Smooth muscle cell of the brain vasculature (primary cell): ENCODE data around the gene DAB2IP.

Experiments used
- DNase-seq: peaks from one replicate; pipeline ENCODE4 v3.0.0-alpha.2; 2012; ENCODE audit warnings: low read depth, low spot score

The DAB2IP gene

GRCh38 chr9:121662359-121662758 is 10.9 kb downstream of the DAB2IP start:
- no peak for DNase-seq

DNA sequence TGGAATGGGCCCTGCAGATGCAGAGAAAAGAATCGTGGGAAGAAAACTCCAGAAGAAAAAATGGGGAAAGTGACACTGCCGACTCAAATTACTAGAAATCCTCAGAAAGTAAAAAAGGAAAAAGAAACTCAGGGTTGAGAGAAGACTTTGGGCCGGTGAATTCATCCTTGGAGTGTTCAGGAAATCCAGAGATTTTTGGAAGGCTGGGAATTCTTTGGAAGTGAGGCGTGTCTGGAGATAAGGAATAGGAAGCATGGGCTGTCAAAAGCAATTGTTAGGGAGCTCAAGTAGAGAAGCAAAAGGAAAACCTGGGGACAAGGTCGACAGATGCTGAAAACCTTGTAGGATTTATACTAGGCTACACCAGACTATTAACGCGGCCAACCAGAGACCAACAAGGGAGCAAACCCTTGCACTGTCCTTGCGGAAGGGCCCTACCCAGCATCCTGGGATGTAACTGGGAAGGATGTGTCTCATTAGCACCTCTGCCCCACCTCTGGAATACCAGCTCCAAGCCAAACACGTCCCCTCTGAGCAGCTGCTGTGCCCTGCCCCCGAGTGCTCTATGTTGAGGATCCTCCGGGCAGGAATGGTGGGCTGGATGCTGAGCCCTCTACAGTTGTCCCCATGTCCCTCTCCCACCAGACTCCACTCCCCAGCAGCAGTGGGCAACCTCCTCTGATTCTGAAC is 11.6 kb downstream of the DAB2IP start:
- no peak for DNase-seq

- no peak for DNase-seq
Observed at GRCh38 chr9:121663591-121663990, 12.2 kb downstream of the DAB2IP start.

DNA sequence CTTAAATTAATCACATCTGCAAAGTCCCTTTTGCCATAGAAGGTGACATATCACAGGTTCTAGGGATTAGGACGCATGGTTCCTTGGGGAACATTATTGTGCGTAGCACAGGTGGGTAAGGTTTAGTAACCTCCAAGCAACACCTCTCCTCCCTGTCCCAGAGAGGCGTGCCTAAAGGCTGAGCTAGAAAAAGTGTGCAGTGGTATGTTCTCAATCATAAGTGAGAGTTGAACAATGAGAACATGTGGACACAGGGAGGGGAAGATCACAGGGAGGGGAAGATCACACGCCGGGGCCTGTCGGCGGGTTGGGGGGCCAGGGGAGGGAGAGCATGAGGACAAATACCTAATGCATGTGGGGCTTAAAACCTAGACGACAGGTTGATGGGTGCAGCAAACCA is 14.9 kb downstream of the DAB2IP start:
- DNase-seq: no peak

GRCh38 chr9:121667214-121667613 is 15.8 kb downstream of the DAB2IP start:
- DNase-seq: no peak

- DNase-seq: no peak
Observed at GRCh38 chr9:121667890-121668289, 16.5 kb downstream of the DAB2IP start.

GRCh38 chr9:121670431-121670830 is 19.0 kb downstream of the DAB2IP start:
- no peak for DNase-seq

- no peak for DNase-seq
Observed at GRCh38 chr9:121671612-121672155, 20.2 kb downstream of the DAB2IP start.

DNA sequence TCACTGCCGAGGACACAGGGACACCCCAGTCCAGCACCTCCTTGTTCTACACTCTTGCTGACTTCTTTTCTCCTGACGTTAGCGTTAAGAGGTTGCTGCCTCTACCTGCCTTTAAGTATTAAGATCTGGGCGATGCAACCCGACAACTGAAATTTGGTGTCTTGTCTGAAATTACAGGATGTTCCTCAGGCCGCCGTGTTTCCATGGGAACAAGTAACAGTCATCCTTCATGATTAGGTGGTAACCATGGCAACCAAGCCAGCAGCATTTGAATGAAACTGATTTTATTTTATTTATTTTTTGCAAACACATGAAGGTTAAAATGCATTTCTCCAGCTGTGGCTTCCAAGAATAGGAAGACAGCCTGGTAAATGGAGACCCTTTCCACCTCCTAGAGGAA is 20.8 kb downstream of the DAB2IP start:
- DNase-seq: no peak

DNA sequence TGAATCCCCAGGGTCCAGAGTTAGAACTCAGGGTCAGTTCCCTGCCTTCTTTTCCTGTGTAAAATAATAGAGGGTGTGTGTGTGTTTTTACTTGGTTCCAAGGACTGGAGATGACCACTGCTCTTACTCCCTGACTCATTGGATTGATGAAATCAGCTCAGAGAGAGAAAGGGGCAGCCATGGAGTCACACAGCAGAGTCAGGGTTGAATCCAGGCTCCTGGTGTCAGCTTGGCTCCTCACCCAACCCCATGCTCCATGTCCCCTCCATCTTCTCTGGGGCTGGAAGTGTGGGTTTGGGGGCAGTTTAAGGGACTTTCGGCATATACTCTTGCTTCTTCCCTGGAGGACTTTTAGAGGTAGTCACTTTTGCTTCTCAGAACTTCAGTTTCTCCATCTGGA is 21.6 kb downstream of the DAB2IP start:
- no peak for DNase-seq

DNA sequence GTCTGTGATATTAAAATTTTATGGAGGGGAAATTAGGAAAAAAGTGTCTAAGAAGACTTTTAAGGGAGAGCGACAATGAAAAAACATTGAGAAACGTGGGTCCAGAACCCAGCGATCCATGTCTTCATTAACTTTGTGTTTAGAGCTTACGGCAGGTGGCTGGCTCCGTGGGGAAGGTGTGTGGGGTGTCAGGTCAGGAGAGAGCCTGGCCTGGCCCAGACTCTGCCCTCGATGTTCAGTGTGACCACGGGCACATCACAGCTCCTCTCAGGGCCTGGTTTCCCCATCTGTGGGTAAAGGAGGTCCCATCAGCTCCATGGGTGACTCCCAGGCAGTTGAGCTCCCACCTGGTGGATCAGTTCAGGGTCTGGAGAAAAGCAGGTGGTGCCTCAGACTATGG is 22.1 kb downstream of the DAB2IP start:
- DNase-seq: no peak

DNA sequence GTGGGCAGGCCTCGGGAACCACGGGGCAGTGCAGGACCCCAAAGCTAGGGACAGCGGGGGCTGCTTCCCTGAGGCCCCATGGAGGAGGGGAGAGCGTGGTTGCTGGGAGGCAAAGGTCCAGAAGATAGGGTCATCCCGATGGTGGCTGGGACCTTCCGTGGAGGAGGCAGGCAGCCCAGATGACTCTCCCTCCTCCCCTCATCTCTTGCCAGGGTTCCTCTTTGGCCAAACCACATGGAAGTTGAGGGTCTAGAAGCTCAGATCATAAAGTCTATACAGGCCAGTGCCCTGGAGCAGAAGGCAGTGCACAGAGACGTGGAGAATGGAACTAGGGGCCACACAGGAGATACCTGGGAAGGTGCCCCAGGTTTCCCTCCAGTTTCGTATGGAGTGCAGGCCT is 22.6 kb downstream of the DAB2IP start:
- no peak for DNase-seq

- no peak for DNase-seq
Observed at GRCh38 chr9:121674952-121675351, 23.5 kb downstream of the DAB2IP start.

DNA sequence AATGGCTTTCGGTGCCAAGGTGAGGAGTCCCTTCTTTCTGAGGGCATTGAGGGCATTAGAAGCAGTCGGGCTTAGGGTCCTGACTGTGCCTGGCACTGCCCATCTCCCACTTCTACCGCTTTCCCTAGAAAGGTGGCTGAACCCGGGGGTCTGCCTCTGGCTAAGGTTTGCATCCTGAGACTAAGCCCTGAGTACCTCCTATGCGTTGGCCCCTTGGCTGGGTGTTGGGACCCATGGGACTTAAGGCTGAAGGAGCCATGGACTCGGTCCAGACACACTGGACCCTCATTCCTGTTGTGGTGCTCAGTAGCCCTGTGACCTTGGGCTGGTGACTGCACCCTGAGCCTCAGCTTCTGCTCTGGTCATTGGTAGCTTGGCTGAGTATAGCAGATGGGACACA is 23.9 kb downstream of the DAB2IP start:
- DNase-seq: no peak

DNA sequence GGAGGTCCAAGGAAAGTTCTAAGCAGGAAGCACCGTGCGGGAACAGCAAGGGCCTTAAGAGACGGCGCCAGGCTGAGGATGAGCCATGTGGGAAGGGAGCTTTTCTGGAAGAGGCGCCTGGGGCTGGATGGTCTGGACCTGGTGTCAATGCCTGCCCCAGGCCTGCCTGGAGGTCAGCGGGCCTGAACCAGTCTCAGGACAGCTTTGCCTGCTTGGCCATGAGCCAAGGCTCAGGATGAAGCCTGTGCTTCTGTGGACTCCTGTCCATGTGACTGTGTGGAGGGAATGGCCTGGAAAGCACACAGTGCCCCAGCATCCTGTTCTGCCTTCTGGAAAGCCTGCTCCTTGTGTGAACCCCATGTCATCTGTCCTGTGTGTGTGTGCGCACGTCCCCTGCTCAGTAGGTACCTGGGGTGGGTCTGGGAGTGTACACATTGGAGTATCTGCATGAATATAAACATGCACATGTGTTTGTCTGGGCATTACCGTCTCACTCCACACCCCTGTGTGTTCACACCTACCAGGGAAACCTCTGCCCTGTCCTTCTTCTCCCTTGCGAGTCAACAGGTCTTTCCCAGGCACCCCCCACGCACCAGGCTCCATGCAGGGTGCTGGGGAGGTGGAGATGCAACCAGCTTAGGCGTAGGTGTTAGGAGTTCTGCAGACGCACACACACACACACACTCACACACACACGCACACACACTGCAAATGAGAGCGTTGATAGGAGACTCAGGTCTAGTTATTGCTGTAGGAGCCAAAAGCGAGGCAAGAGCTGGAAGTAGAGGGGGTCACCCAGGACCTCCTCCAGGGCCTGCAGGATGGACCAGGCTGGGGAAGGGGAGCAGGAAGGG is 24.8 kb downstream of the DAB2IP start:
- no peak for DNase-seq

DNA sequence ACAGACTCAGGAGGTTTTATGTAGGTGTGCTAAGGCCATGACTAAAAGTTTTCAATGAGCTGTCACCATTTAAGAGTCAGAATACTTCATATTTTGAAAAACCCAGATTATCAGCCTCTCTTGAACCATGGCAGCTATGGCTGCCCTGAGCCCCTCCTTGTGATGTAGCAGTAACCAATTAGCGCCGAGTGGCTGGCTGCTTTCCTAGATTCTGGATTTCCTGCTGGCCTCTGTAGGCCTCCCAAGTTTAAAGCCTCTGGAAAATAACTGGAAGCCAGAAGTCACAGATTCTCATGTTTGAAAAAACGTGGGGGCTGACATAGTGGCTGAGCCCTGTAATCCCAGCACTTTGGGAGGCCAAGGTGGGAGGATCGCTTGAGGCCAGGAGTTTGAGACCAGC is 25.5 kb downstream of the DAB2IP start:
- no peak for DNase-seq

- no peak for DNase-seq
Observed at GRCh38 chr9:121678501-121679022, 27.1 kb downstream of the DAB2IP start.

GRCh38 chr9:121679901-121680635 is 28.6 kb downstream of the DAB2IP start:
- DNase-seq: no peak

DNA sequence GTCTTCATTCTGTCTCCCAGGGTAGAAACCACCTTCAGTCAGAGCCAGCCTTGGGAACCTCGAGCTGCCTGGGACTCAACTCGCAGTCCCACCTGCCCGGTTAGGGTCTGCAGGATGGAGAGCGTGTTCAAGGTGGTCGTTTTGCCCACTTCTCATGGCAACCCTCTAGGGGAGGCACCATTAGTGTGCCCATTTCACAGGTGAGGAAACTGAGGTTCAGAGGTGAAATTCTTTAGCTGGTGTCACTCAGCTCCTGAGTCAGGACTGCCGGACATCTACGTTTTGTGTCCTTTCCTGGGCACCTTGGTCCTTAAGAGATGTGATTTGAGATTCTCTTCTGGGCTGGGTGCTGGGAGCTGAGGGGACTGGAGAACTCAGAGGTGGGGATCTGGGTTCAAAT is 30.0 kb downstream of the DAB2IP start:
- no peak for DNase-seq

- no peak for DNase-seq
Observed at GRCh38 chr9:121682201-121682600, 30.8 kb downstream of the DAB2IP start.

DNA sequence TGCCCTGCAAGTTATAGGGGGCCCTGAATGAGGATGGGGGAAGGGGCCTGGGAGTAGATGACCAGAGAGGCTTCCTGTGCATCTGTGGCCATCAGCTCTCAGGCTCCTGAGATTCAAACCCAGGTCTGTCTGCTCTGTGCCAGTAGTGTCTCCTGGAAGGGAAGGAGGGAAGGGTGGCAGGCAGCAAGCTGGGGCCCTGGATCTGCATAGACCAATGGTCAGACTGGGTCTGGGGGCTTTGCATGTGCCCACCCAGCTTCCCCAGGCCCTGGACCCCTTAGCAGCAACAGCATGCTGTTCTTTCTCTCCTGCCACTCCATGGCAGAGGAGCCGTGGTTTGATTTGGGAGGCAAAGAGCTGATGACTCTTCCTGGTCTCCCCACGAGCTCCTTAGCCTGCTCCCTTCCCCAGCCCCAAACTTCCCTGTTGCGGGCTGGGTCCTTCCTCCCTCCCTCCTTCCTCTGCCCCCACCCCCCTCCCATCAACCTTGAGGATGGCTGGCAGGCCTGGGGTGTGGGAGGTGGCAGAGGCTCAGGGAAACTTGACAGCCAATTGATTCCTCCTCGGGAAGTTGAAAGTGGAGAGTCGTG is 31.6 kb downstream of the DAB2IP start:
- DNase-seq: no peak

GRCh38 chr9:121683652-121684051 is 32.2 kb downstream of the DAB2IP start:
- no peak for DNase-seq
